K562 (cell line): Measurements from ENCODE around the gene TRDMT1. TPM values are rescaled to one million over a fixed set of nuclear protein-coding genes. Genes with fewer than 3 reads are reported as not detected.

Source experiments
- ATAC-seq: fragments of 200-7000 bp; cut with Tn5 transposase; 3 replicates; pipeline ENCODE4 v1.9.1; 2020; ENCODE audit warnings: moderate library complexity
- BruUV-seq: library from RNA; stranded (reverse); fragments of 400-500 nt; replicated peaks from 2 replicates; lab custom pipeline; 2021; lab: Mats Ljungman, UMichigan
- CTCF ChIA-PET: fragments of 300-600 bp; formaldehyde crosslinking; extraction: SDS; loops from one replicate; lab custom pipeline; 2021; ENCODE audit warnings: low intra/inter-chr PET ratio; lab: Yijun Ruan, JAX
- POLR2A ChIA-PET: fragments of 300-600, 350-650 bp; sonication (Branson Sonifier 250); formaldehyde crosslinking; extraction: SDS; loops from one replicate; lab custom pipeline; 2021; ENCODE audit warnings: antibody characterized with exemption, inconsistent platforms; lab: Yijun Ruan, JAX
- DNase-seq, 4 experiments: peaks; one replicate each; pipeline versions ENCODE4 v3.0.0 to v3.0.0-alpha.2; 2011 to 2018; ENCODE audit warnings: low spot score in 3 of 4, mixed read lengths in 3 of 4; ENCODE audit errors: extremely low read depth in 1 of 4
- FAIRE-seq: peaks from 2 replicates; lab custom pipeline; 2011; peaks lifted over from hg19 to GRCh38; lab: Jason Lieb, UNC
- H2AFZ ChIP-seq: 2 replicates; pipeline ENCODE4 v1.6.0; 2011; ENCODE audit warnings: low read depth, low read length, control low read depth, inconsistent platforms
- H3K27ac ChIP-seq: fragments of 200-600 bp; 3 replicates; pipeline ENCODE4 v1.8.0; 2011; ENCODE audit warnings: low read depth, mild to moderate bottlenecking, control low read depth, inconsistent platforms, low read length, moderate library complexity, mixed read lengths; ENCODE audit errors: extremely low read depth
- H3K27me3 ChIP-seq, 2 experiments: fragments of 300-600 bp in 1 of 2; 2 replicates in 1 of 2; 3 replicates in 1 of 2; pipeline versions ENCODE4 v1.6.0 to v1.8.0; 2011; ENCODE audit warnings: inconsistent platforms in 2 of 2, low read length in 2 of 2, mild to moderate bottlenecking in 1 of 2, mixed read lengths in 1 of 2, moderate library complexity in 1 of 2; ENCODE audit not compliant: control insufficient read depth in 2 of 2, insufficient read depth in 2 of 2
- H3K36me3 ChIP-seq: fragments of 300-600 bp; 3 replicates; pipeline ENCODE4 v1.8.0; 2011; ENCODE audit warnings: mild to moderate bottlenecking, low read length, inconsistent platforms; ENCODE audit not compliant: control insufficient read depth, insufficient read depth
- H3K4me1 ChIP-seq, 2 experiments: fragments of 200-600 bp in 1 of 2; replicated peaks in 1 of 2; 2 replicates in 1 of 2; 3 replicates in 1 of 2; pipeline versions ENCODE4 v1.5.1 to v1.8.0; 2011; ENCODE audit warnings: inconsistent platforms in 2 of 2, low read length in 2 of 2, mild to moderate bottlenecking in 1 of 2, mixed read lengths in 1 of 2, moderate library complexity in 1 of 2; ENCODE audit not compliant: control insufficient read depth in 2 of 2, insufficient read depth in 2 of 2
- H3K4me2 ChIP-seq: 2 replicates; pipeline ENCODE4 v1.6.1; 2011; ENCODE audit warnings: low read length, control low read depth, inconsistent platforms, mixed read lengths; ENCODE audit not compliant: insufficient read depth
- H3K4me3 ChIP-seq: fragments of 200-600 bp; sonication (generic), shearing (Covaris generic); 2 replicates; pipeline ENCODE4 v1.5.1; 2016; ENCODE audit warnings: control low read depth, inconsistent platforms
- H3K79me2 ChIP-seq: fragments of 200-600 bp; 3 replicates; pipeline ENCODE4 v1.8.0; 2011; ENCODE audit warnings: low read length, inconsistent platforms; ENCODE audit not compliant: control insufficient read depth, insufficient read depth
- H3K9ac ChIP-seq, 2 experiments: 2 replicates each; pipeline versions ENCODE4 v1.6.0 to v1.6.1; 2011; ENCODE audit warnings: low read depth in 2 of 2, low read length in 2 of 2, control low read depth in 1 of 2, inconsistent platforms in 1 of 2, mild to moderate bottlenecking in 1 of 2, mixed read lengths in 1 of 2; ENCODE audit not compliant: insufficient read depth in 1 of 2
- H3K9me1 ChIP-seq: one replicate; pipeline ENCODE4 v1.6.0; 2011; ENCODE audit warnings: inconsistent platforms, mild to moderate bottlenecking, low read length, moderate library complexity; ENCODE audit not compliant: control insufficient read depth, insufficient read depth
- H3K9me3 ChIP-seq: replicated peaks from 2 replicates; pipeline ENCODE4 v1.5.1; 2011; ENCODE audit warnings: low read depth, low read length, inconsistent platforms; ENCODE audit not compliant: control insufficient read depth, insufficient read depth
- H4K20me1 ChIP-seq: replicated peaks from 2 replicates; pipeline ENCODE4 v1.6.1; 2011; ENCODE audit warnings: low read length, inconsistent platforms, mixed read lengths; ENCODE audit not compliant: control insufficient read depth, insufficient read depth
- GTF2E2 ChIP-seq: fragments of 200-800 bp; sonication (Bioruptor generic); IDR thresholded peaks from 2 replicates; pipeline ENCODE4 v1.6.1; 2016; ENCODE audit warnings: missing genetic modification characterization, missing compliant biosample characterization
- HMG20A ChIP-seq: fragments of 450-650 bp; formaldehyde crosslinking; conservative IDR thresholded peaks from 2 replicates; pipeline ENCODE4 v1.4.0; 2020; ENCODE audit warnings: mild to moderate bottlenecking, mixed read lengths
- HSF4 ChIP-seq: fragments of 250-450 bp; sonication (Bioruptor Pico); IDR thresholded peaks from 2 replicates; pipeline ENCODE4 v2.1.2; 2022; ENCODE audit warnings: mild to moderate bottlenecking, moderate library complexity, borderline replicate concordance
- in situ Hi-C: fragments of 300-500 bp; cut with MboI; formaldehyde crosslinking; loops from 4 replicates; pipeline ENCODE4 v1.15.0; 2018; ENCODE audit warnings: inconsistent platforms, mixed read lengths
- intact Hi-C: fragments of 100-400 bp; cut with micrococcal nuclease; formaldehyde crosslinking; loops from 2 replicates; pipeline ENCODE4 v1.14.2; 2022
- polyA plus RNA-seq, 8 experiments: library from polyadenylated mRNA; depleted of rRNA in 4 of 8; stranded (reverse) in 5 of 8; unstranded in 3 of 8; fragments of >200 nt; fragmentation: Nextera tagmentation in 2 of 8; fragmentation: Illumina TruSeq in 1 of 8; extraction: Ambion mirVana in 2 of 8; extraction: Trizol in 1 of 8; gene quantifications; 2 replicates each; pipeline versions ENCODE4 v1.2.1 to v1.2.3, GENCODE V29; 2011 to 2014; ENCODE audit warnings: inconsistent platforms in 1 of 8, missing spikeins in 1 of 8
- total RNA-seq, 7 experiments: library from RNA; depleted of rRNA in 6 of 7; stranded (reverse); fragments of >200 nt in 6 of 7; fragmentation: Illumina TruSeq in 2 of 7; extraction: Trizol in 2 of 7; gene quantifications; 2 replicates each; pipeline versions ENCODE4 v1.2.1 to v1.2.3, GENCODE V29; 2011 to 2021; ENCODE audit warnings: low replicate concordance in 1 of 7
- TF ChIP-seq, protein P1 (sequence below): fragments of 450-650 bp; conservative IDR thresholded peaks from 2 replicates; pipeline ENCODE4 v1.6.1; 2016; ENCODE audit warnings: missing genetic modification characterization, low read depth, mild to moderate bottlenecking, control low read depth, missing compliant biosample characterization
- TF ChIP-seq, protein P2 (sequence below): fragments of 450-650 bp; IDR thresholded peaks from 2 replicates; pipeline ENCODE4 v1.6.1; 2018; ENCODE audit not compliant: partially characterized antibody

Gene TRDMT1
- total and polyA plus RNA-seq, 9 of the 15 experiments (the other 6 are each of a cell fraction or from before 2014, with no cell fraction given): 5.4 to 12.6 (median 9.3) TPM

DNA sequence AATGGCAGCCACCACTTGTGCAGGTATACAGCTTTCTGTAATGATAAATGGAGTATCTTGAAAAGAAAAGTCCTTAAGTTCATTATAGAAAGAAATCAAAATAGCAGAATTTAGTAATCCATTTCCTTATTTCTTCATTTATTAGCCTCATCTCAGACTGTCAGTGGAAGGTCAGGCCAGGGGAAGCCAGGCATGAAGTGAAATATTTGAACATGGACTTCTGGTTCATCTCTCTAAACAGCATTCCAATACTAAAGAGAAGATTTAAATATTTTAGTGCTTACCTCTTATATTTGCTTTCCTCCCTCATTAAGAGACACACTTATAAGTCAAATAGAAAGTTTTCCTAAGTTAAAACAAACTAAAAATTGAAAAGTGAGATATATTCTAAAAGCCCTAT, 26.8 kb downstream of the TRDMT1 start:
- FAIRE-seq: no peak
- no peak for ATAC-seq

More for the DNA sequence above, 26.8 kb downstream of the TRDMT1 start:
- in situ Hi-C loops (no loop called here), intact Hi-C loops (no loop called here)
- no peak overlapping the region for H2AFZ ChIP-seq
- H4K20me1 ChIP-seq: no peaks in the 10 kb centered on the region
- no peaks in the 10 kb centered on the region for H3K79me2 ChIP-seq
- H3K9me1 ChIP-seq: no peaks in the 10 kb centered on the region
- TF ChIP-seq HMG20A (no peak), GTF2E2 (tag) (no peak), HSF4 (CRISPR knock-in tag) (no peak)
- TF ChIP-seq, protein P1, sequence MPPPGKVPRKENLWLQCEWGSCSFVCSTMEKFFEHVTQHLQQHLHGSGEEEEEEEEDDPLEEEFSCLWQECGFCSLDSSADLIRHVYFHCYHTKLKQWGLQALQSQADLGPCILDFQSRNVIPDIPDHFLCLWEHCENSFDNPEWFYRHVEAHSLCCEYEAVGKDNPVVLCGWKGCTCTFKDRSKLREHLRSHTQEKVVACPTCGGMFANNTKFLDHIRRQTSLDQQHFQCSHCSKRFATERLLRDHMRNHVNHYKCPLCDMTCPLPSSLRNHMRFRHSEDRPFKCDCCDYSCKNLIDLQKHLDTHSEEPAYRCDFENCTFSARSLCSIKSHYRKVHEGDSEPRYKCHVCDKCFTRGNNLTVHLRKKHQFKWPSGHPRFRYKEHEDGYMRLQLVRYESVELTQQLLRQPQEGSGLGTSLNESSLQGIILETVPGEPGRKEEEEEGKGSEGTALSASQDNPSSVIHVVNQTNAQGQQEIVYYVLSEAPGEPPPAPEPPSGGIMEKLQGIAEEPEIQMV (tag): no peak
- TF ChIP-seq, protein P2, sequence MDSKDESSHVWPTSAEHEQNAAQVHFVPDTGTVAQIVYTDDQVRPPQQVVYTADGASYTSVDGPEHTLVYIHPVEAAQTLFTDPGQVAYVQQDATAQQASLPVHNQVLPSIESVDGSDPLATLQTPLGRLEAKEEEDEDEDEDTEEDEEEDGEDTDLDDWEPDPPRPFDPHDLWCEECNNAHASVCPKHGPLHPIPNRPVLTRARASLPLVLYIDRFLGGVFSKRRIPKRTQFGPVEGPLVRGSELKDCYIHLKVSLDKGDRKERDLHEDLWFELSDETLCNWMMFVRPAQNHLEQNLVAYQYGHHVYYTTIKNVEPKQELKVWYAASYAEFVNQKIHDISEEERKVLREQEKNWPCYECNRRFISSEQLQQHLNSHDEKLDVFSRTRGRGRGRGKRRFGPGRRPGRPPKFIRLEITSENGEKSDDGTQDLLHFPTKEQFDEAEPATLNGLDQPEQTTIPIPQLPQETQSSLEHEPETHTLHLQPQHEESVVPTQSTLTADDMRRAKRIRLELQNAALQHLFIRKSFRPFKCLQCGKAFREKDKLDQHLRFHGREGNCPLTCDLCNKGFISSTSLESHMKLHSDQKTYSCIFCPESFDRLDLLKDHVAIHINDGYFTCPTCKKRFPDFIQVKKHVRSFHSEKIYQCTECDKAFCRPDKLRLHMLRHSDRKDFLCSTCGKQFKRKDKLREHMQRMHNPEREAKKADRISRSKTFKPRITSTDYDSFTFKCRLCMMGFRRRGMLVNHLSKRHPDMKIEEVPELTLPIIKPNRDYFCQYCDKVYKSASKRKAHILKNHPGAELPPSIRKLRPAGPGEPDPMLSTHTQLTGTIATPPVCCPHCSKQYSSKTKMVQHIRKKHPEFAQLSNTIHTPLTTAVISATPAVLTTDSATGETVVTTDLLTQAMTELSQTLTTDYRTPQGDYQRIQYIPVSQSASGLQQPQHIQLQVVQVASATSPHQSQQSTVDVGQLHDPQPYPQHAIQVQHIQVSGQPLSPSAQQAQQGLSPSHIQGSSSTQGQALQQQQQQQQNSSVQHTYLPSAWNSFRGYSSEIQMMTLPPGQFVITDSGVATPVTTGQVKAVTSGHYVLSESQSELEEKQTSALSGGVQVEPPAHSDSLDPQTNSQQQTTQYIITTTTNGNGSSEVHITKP: no peak
- no peaks in the 10 kb centered on the region for H3K36me3 ChIP-seq
- no peak overlapping the region for H3K9ac ChIP-seq
- peaks cover 0 to 5% of the 10 kb centered on the region in 2 experiments; a peak in 3 of 5 replicates for H3K4me1 ChIP-seq
- no TSS peak for BruUV-seq
- no peak for DNase-seq
- H3K27me3 ChIP-seq: no peaks in the 10 kb centered on the region
- POLR2A ChIA-PET: no interaction called here
- CTCF ChIA-PET: no interaction called here
- no peaks in the 10 kb centered on the region for H3K9me3 ChIP-seq
- H3K4me3 ChIP-seq: no peak overlapping the region
- H3K27ac ChIP-seq: no peak overlapping the region
- H3K4me2 ChIP-seq: no peak overlapping the region
